Measurements from ENCODE around the gene OPA3.

The OPA3 gene

GRCh38 chr19:45485305-45486077, 99.1 kb downstream of the OPA3 start:
- peaks cover 8% of the 10 kb centered on the region for H3K4me1 Mint-ChIP-seq
- H3K27me3 Mint-ChIP-seq, result no peaks in the 10 kb centered on the region
- ATAC-seq (replicated peaks; ENCODE audit: extremely low read depth, poor library complexity, severe bottlenecking), result peak; percentile 100
- H3K9me3 Mint-ChIP-seq, result no peaks in the 10 kb centered on the region
- peak; percentile 93 to 97 for DNase-seq (ENCODE audit: low spot score in 2 of 2)
- H3K4me3 Mint-ChIP-seq, result peak overlapping the region; percentile 85
- H3K36me3 Mint-ChIP-seq (ENCODE audit: insufficient read depth), result peaks cover 6% of the 10 kb centered on the region
- no peak overlapping the region for H3K27ac Mint-ChIP-seq (ENCODE audit: low read depth)

DNA sequence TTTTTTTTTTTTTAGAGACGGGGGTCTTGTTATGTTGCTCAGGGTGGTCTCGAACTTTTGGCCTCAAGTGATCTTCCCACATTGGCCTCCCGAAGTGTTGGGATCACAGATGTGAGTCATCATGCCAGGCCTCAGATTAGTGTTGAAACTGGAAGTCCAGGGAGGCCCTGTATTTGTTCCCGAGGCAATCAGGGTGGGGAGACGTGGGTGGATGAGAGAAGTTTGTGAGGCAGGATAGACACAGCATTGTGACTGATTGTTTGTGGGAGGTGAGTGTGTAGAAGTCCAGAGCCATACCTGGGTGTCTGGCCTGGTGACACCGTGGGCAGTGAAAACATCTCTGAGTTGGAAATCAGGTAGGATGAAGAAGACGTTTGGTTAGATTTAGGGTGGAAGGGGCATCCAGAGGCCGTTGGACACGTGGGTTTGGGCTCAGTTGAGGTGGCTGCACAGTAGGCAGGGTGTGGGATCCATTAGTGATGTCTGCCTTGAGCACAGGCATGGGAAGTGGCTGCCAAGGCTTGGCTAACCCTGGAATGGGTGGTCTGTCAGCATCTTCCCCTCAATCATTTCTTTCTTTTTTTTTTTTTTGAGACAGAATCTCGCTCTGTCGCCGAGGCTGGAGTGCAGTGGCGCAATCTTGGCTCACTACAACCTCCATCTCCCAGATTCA, 100.2 kb downstream of the OPA3 start:
- H3K4me3 Mint-ChIP-seq, result no peak overlapping the region
- H3K27ac Mint-ChIP-seq (ENCODE audit: low read depth), result no peak overlapping the region

DNA sequence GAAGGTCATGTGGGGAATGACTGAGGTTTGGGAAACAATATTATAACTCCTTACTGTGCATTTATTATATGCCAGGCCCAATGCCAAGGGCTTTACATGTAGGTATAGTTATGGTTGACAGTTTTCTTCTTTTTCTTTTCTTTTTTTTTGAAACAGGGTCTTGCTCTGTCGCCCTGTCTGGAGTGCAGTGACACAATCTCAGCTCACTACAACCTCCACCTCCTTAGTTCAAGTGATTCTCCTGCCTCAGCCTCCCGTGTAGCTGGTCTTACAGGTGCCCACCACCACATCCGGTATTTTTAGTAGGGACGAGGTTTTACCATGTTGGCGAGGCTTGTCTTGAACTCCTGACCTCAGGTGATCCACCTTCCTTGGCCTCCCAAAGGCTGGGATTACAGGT, 101.6 kb downstream of the OPA3 start:
- Mint-ChIP-seq H3K9me3 (no peaks in the 10 kb centered on the region), H3K27ac (ENCODE audit: low read depth) (no peak overlapping the region), H3K4me3 (no peak overlapping the region), H3K4me1 (peaks cover 24% of the 10 kb centered on the region), H3K27me3 (no peaks in the 10 kb centered on the region), H3K36me3 (ENCODE audit: insufficient read depth) (peaks cover 18% of the 10 kb centered on the region)
- no peak for DNase-seq (ENCODE audit: low spot score in 2 of 2)
- no peak for ATAC-seq (replicated peaks; ENCODE audit: extremely low read depth, poor library complexity, severe bottlenecking)

More for the DNA sequence above, 100.2 kb downstream of the OPA3 start:
- Mint-ChIP-seq H3K9me3 (no peaks in the 10 kb centered on the region), H3K36me3 (ENCODE audit: insufficient read depth) (peaks cover 7% of the 10 kb centered on the region), H3K4me1 (peaks cover 12% of the 10 kb centered on the region), H3K27me3 (no peaks in the 10 kb centered on the region)
- DNase-seq (ENCODE audit: low spot score in 2 of 2) (no peak), ATAC-seq (replicated peaks; ENCODE audit: extremely low read depth, poor library complexity, severe bottlenecking) (no peak)

- H3K27ac Mint-ChIP-seq (ENCODE audit: low read depth), result peak overlapping the region; percentile 99
- peaks cover 53% of the 10 kb centered on the region for H3K36me3 Mint-ChIP-seq (ENCODE audit: insufficient read depth)
- peak; percentile 73 for ATAC-seq (replicated peaks; ENCODE audit: extremely low read depth, poor library complexity, severe bottlenecking)
- H3K4me1 Mint-ChIP-seq, result peaks cover 54% of the 10 kb centered on the region
- DNase-seq (ENCODE audit: low spot score in 2 of 2), result peak; percentile 89 to 90
- peak overlapping the region; percentile 60 for H3K4me3 Mint-ChIP-seq
- H3K27me3 Mint-ChIP-seq, result no peaks in the 10 kb centered on the region
- no peaks in the 10 kb centered on the region for H3K9me3 Mint-ChIP-seq
These were observed 106.0 kb downstream of the OPA3 start for GRCh38 chr19:45478454-45479238.

- Mint-ChIP-seq H3K27me3 (no peaks in the 10 kb centered on the region), H3K9me3 (no peaks in the 10 kb centered on the region), H3K4me1 (peaks cover 59% of the 10 kb centered on the region), H3K4me3 (peak overlapping the region; percentile 60), H3K27ac (ENCODE audit: low read depth) (peak overlapping the region; percentile 99), H3K36me3 (ENCODE audit: insufficient read depth) (peaks cover 58% of the 10 kb centered on the region)
- no peak for DNase-seq (ENCODE audit: low spot score in 2 of 2)
- no peak for ATAC-seq (replicated peaks; ENCODE audit: extremely low read depth, poor library complexity, severe bottlenecking)
These were observed 106.7 kb downstream of the OPA3 start for GRCh38 chr19:45477713-45478453.
